Measurements from ENCODE around the gene C6orf89.

- no peak for TF ChIP-seq CTCF (conservative IDR thresholded peaks at IDR 0.05)
- no peak for TF ChIP-seq EZH2 (IDR thresholded peaks at IDR 0.05; ENCODE audit: low read depth)
Observed at GRCh38 chr6:36954262-36954931, 68.6 kb downstream of the C6orf89 start, which contains the start of gene PI16.
